ENCODE data around the gene SERPIND1.

DNA sequence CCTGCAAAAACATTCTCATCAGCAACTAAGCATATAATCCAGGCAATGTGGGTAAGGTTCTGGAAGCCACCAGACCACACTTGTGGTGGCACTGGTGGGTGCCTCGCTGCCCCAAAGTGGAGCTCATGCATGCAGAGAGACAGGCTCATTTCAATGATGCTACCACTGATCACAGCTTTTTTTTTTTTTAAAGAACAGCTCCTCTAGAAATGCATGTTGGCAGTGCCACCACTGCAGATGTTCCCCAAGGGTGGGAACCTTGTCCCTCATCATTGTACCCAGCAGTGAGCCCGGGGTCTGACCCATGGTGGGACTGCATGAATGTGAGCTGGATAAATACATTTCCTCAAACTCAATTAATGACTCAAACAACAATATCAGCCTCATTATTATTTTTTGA lies 31.1 kb upstream of the SERPIND1 start:
- TF ChIP-seq EZH2 (IDR thresholded peaks at IDR 0.05; ENCODE audit: borderline replicate concordance, control insufficient read depth, low read depth, low read length) (no peak), EP300 (IDR thresholded peaks at IDR 0.05; ENCODE audit: borderline replicate concordance in 1 of 2, control insufficient read depth in 1 of 2, low read depth in 2 of 2, low read length in 2 of 2) (no peak), HDGF (IDR thresholded peaks at IDR 0.05) (no peak), FOXK2 (IDR thresholded peaks at IDR 0.05) (no peak)
- TF ChIP-seq, protein P1, sequence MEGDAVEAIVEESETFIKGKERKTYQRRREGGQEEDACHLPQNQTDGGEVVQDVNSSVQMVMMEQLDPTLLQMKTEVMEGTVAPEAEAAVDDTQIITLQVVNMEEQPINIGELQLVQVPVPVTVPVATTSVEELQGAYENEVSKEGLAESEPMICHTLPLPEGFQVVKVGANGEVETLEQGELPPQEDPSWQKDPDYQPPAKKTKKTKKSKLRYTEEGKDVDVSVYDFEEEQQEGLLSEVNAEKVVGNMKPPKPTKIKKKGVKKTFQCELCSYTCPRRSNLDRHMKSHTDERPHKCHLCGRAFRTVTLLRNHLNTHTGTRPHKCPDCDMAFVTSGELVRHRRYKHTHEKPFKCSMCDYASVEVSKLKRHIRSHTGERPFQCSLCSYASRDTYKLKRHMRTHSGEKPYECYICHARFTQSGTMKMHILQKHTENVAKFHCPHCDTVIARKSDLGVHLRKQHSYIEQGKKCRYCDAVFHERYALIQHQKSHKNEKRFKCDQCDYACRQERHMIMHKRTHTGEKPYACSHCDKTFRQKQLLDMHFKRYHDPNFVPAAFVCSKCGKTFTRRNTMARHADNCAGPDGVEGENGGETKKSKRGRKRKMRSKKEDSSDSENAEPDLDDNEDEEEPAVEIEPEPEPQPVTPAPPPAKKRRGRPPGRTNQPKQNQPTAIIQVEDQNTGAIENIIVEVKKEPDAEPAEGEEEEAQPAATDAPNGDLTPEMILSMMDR (IDR thresholded peaks at IDR 0.05 in 2 of 3, conservative IDR thresholded peaks at IDR 0.05 in 1 of 3; ENCODE audit: control insufficient read depth in 2 of 3, extremely low read depth in 1 of 3, insufficient read depth in 1 of 3, low read depth in 3 of 3, low read length in 3 of 3), result no peak
- TF ChIP-seq, protein P2, sequence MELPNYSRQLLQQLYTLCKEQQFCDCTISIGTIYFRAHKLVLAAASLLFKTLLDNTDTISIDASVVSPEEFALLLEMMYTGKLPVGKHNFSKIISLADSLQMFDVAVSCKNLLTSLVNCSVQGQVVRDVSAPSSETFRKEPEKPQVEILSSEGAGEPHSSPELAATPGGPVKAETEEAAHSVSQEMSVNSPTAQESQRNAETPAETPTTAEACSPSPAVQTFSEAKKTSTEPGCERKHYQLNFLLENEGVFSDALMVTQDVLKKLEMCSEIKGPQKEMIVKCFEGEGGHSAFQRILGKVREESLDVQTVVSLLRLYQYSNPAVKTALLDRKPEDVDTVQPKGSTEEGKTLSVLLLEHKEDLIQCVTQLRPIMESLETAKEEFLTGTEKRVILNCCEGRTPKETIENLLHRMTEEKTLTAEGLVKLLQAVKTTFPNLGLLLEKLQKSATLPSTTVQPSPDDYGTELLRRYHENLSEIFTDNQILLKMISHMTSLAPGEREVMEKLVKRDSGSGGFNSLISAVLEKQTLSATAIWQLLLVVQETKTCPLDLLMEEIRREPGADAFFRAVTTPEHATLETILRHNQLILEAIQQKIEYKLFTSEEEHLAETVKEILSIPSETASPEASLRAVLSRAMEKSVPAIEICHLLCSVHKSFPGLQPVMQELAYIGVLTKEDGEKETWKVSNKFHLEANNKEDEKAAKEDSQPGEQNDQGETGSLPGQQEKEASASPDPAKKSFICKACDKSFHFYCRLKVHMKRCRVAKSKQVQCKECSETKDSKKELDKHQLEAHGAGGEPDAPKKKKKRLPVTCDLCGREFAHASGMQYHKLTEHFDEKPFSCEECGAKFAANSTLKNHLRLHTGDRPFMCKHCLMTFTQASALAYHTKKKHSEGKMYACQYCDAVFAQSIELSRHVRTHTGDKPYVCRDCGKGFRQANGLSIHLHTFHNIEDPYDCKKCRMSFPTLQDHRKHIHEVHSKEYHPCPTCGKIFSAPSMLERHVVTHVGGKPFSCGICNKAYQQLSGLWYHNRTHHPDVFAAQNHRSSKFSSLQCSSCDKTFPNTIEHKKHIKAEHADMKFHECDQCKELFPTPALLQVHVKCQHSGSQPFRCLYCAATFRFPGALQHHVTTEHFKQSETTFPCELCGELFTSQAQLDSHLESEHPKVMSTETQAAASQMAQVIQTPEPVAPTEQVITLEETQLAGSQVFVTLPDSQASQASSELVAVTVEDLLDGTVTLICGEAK (IDR thresholded peaks at IDR 0.05; ENCODE audit: borderline replicate concordance), result no peak

Measured in GM12878 (cell line).